HEK293T (cell line): ENCODE data around the gene LYRM2.

Experiments used
- ARNT ChIP-seq: fragments of 450-650 bp; IDR thresholded peaks from 2 replicates; pipeline ENCODE4 v1.6.1; 2017; ENCODE audit warnings: mild to moderate bottlenecking
- BHLHE40 ChIP-seq: fragments of 450-650 bp; IDR thresholded peaks from 2 replicates; pipeline ENCODE4 v1.6.1; 2016; ENCODE audit warnings: mild to moderate bottlenecking, moderate library complexity, borderline replicate concordance
- ELF4 ChIP-seq: fragments of 450-650 bp; IDR thresholded peaks from 2 replicates; pipeline ENCODE4 v1.6.1; 2017; ENCODE audit warnings: antibody characterized with exemption
- FOXA1 ChIP-seq: fragments of 450-650 bp; IDR thresholded peaks from 2 replicates; pipeline ENCODE4 v1.6.1; 2016; ENCODE audit warnings: mild to moderate bottlenecking
- FOXK2 ChIP-seq: fragments of 450-650 bp; IDR thresholded peaks from 2 replicates; pipeline ENCODE4 v1.6.1; 2016; ENCODE audit warnings: mild to moderate bottlenecking
- FOXM1 ChIP-seq: fragments of 450-650 bp; IDR thresholded peaks from 2 replicates; pipeline ENCODE4 v1.6.1; 2017; ENCODE audit warnings: mild to moderate bottlenecking, borderline replicate concordance
- NFRKB ChIP-seq: fragments of 450-650 bp; IDR thresholded peaks from 2 replicates; pipeline ENCODE4 v1.6.1; 2016; ENCODE audit warnings: mild to moderate bottlenecking, moderate library complexity
- PKNOX1 ChIP-seq: fragments of 450-650 bp; IDR thresholded peaks from 2 replicates; pipeline ENCODE4 v1.6.1; 2016
- SP1 ChIP-seq: fragments of 450-650 bp; IDR thresholded peaks from 2 replicates; pipeline ENCODE4 v1.6.1; 2017
- SUZ12 ChIP-seq: fragments of 450-650 bp; IDR thresholded peaks from 2 replicates; pipeline ENCODE4 v1.6.1; 2016; ENCODE audit warnings: mild to moderate bottlenecking
- ZNF384 ChIP-seq: fragments of 450-650 bp; IDR thresholded peaks from 2 replicates; pipeline ENCODE4 v1.6.1; 2016

- TF ChIP-seq SP1 (no peak), ZNF384 (no peak), ELF4 (no peak), NFRKB (no peak), FOXK2 (no peak), BHLHE40 (no peak), PKNOX1 (no peak), FOXA1 (no peak), ARNT (no peak), SUZ12 (no peak), FOXM1 (no peak)
These were observed 73.7 kb downstream of the LYRM2 start for GRCh38 chr6:89564752-89565427.
